ENCODE results near the gene TRDMT1. TPM values are rescaled to one million over a fixed set of nuclear protein-coding genes. Genes with fewer than 3 reads are reported as not detected.

The TRDMT1 gene
- total RNA-seq, 3 donors from 2014 or later (not counting 1 experiment from before 2014, with no cell fraction given): 11.0 to 21.8 (median 14.4) TPM

DNA sequence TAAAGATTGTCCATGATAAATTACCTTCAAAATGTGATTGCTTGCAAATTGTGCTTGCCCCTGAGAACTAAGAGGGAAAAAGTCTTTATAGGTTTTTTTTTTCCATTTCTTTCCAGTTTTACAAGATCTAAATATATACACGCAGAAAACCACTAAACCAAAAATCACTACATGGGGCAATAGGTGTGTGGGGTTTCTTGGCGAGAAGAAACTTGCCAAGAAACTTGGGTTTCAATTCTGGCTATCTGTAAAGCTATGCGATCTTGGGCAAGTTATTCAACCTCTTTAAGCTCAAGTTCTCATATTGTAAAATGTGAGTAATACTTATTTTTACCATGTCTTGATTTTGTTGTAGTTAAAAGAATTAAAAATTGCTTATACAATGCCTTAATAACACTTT, 88.9 kb downstream of the TRDMT1 start:
- Mint-ChIP-seq H3K27me3 (ENCODE audit: low read depth in 2 of 2) (no peaks in the 10 kb centered on the region), H3K36me3 (no peaks in the 10 kb centered on the region), H3K4me3 (no peak overlapping the region), H3K9me3 (no peaks in the 10 kb centered on the region), H3K4me1 (no peaks in the 10 kb centered on the region), H3K27ac (no peak overlapping the region)
- Histone ChIP-seq H3K36me3 (ENCODE audit: control insufficient read depth, insufficient read depth, low read length) (no peaks in the 10 kb centered on the region), H3K4me1 (ENCODE audit: control insufficient read depth, insufficient read depth, low read length) (no peaks in the 10 kb centered on the region), H3K4me3 (ENCODE audit: low read length) (no peak overlapping the region), H3K9me3 (ENCODE audit: control insufficient read depth, insufficient read depth, low read length) (no peaks in the 10 kb centered on the region), H3K27me3 (ENCODE audit: control insufficient read depth, insufficient read depth, low read length) (no peaks in the 10 kb centered on the region), H3K27ac (ENCODE audit: low read length) (no peak overlapping the region)
- no peak for DNase-seq
- TF ChIP-seq, protein P1, sequence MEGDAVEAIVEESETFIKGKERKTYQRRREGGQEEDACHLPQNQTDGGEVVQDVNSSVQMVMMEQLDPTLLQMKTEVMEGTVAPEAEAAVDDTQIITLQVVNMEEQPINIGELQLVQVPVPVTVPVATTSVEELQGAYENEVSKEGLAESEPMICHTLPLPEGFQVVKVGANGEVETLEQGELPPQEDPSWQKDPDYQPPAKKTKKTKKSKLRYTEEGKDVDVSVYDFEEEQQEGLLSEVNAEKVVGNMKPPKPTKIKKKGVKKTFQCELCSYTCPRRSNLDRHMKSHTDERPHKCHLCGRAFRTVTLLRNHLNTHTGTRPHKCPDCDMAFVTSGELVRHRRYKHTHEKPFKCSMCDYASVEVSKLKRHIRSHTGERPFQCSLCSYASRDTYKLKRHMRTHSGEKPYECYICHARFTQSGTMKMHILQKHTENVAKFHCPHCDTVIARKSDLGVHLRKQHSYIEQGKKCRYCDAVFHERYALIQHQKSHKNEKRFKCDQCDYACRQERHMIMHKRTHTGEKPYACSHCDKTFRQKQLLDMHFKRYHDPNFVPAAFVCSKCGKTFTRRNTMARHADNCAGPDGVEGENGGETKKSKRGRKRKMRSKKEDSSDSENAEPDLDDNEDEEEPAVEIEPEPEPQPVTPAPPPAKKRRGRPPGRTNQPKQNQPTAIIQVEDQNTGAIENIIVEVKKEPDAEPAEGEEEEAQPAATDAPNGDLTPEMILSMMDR (IDR thresholded peaks at IDR 0.05): no peak
- WGBS (ENCODE audit: insufficient coverage): no CpG with 5 or more reads among the region's 3 CpGs
- no peak for ATAC-seq
- intact Hi-C loops (cut with micrococcal nuclease): no loop called here

DNA sequence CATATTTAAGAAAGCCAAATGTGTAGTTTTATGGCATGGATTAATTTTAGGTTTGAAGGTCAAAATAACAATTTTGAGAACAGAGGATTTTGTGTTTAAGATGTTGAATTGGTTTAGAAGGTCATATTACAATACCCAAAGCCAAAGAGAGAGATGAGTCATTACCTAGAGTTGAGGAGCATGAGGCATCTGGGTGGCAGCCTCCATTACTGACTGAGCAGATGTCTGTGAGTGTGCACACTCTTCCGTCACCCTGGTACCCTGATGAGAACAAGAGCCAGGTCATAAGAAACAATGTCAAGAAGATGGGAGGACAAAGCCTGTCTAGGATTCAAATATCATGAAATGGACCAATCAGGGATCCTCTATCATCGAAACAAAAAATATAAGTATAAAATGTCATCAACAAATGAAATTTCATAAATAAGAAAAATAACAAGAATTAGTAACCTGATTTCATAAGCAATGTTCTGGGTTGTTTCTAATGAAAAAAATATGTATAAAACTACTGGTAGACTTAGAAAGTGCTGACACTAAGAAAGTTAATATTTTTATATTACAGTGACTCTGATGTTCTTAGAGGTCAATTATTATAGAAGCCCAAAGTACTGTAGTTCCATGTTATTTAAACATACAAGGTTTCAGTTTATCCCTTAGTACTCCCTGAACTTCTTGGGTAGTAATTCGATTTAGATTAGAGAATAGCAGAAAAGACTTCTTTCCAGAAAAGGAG, 91.8 kb downstream of the TRDMT1 start:
- TF ChIP-seq, protein P1 (IDR thresholded peaks at IDR 0.05): no peak
- Histone ChIP-seq H3K27me3 (ENCODE audit: control insufficient read depth, insufficient read depth, low read length) (no peaks in the 10 kb centered on the region), H3K4me1 (ENCODE audit: control insufficient read depth, insufficient read depth, low read length) (no peaks in the 10 kb centered on the region), H3K36me3 (ENCODE audit: control insufficient read depth, insufficient read depth, low read length) (no peaks in the 10 kb centered on the region), H3K27ac (ENCODE audit: low read length) (no peak overlapping the region), H3K9me3 (ENCODE audit: control insufficient read depth, insufficient read depth, low read length) (no peaks in the 10 kb centered on the region), H3K4me3 (ENCODE audit: low read length) (no peak overlapping the region)
- ATAC-seq: no peak
- Mint-ChIP-seq H3K36me3 (no peaks in the 10 kb centered on the region), H3K4me3 (no peak overlapping the region), H3K4me1 (no peaks in the 10 kb centered on the region), H3K27me3 (ENCODE audit: low read depth in 2 of 2) (no peaks in the 10 kb centered on the region), H3K9me3 (no peaks in the 10 kb centered on the region), H3K27ac (no peak overlapping the region)
- no peak for DNase-seq
- intact Hi-C loops (cut with micrococcal nuclease): no loop called here
- WGBS (ENCODE audit: insufficient coverage): 86% methylated on average over 1 of the region's 3 CpGs

DNA sequence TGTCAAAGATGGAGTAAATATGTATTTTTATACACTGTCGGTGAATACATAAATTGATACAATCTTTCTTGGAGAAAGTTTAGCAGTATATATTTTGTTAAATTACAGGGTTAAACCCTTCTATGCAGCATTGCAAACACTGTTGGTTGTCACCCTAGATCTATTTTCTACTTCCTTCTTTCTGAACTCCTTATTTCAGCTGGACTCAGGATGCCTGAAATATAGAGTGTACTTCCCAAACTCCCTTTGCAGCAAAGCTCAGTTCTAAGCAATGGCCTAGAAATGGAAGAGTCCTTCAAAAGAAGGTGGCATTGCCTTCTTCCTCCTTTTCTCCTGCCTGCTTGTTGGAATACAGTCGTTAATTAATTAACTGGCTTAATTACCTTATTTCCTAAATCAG, 92.4 kb downstream of the TRDMT1 start:
- Mint-ChIP-seq H3K27ac (no peak overlapping the region), H3K27me3 (ENCODE audit: low read depth in 2 of 2) (no peaks in the 10 kb centered on the region), H3K4me3 (no peak overlapping the region), H3K36me3 (no peaks in the 10 kb centered on the region), H3K4me1 (no peaks in the 10 kb centered on the region), H3K9me3 (no peaks in the 10 kb centered on the region)
- TF ChIP-seq, protein P1 (IDR thresholded peaks at IDR 0.05): no peak
- H3K27ac ChIP-seq (ENCODE audit: low read length): no peak overlapping the region
- ATAC-seq (no peak), DNase-seq (no peak)
- WGBS (ENCODE audit: insufficient coverage): no CpG with 5 or more reads among the region's 2 CpGs
- no peaks in the 10 kb centered on the region for H3K27me3 ChIP-seq (ENCODE audit: control insufficient read depth, insufficient read depth, low read length)
- H3K36me3 ChIP-seq (ENCODE audit: control insufficient read depth, insufficient read depth, low read length): no peaks in the 10 kb centered on the region
- no peak overlapping the region for H3K4me3 ChIP-seq (ENCODE audit: low read length)
- H3K4me1 ChIP-seq (ENCODE audit: control insufficient read depth, insufficient read depth, low read length): no peaks in the 10 kb centered on the region
- intact Hi-C loops (cut with micrococcal nuclease): no loop called here
- H3K9me3 ChIP-seq (ENCODE audit: control insufficient read depth, insufficient read depth, low read length): no peaks in the 10 kb centered on the region

DNA sequence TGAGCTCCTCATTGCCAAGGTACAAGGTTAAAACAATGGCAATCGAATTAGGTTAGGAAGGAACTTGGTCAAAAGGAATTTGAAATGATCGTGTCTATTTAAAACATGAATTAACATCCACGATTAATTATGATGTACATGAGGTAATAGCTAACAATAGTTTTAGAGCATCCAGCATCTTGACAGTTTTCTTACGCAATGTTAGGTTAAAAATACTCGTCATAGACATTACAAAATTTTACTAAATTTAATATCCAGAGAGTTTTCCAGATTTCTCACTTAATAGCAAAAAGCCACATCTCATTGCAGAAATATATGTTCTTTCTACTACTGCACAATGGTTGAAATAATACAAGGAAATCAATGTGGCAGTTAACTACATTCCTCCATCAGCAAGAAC, 94.5 kb downstream of the TRDMT1 start:
- no peaks in the 10 kb centered on the region for H3K27me3 ChIP-seq (ENCODE audit: control insufficient read depth, insufficient read depth, low read length)
- no peaks in the 10 kb centered on the region for H3K36me3 Mint-ChIP-seq
- no peak overlapping the region for H3K27ac ChIP-seq (ENCODE audit: low read length)
- no peaks in the 10 kb centered on the region for H3K4me1 ChIP-seq (ENCODE audit: control insufficient read depth, insufficient read depth, low read length)
- no peaks in the 10 kb centered on the region for H3K4me1 Mint-ChIP-seq
- H3K27ac Mint-ChIP-seq: no peak overlapping the region
- H3K27me3 Mint-ChIP-seq (ENCODE audit: low read depth in 2 of 2): no peaks in the 10 kb centered on the region
- no peaks in the 10 kb centered on the region for H3K9me3 ChIP-seq (ENCODE audit: control insufficient read depth, insufficient read depth, low read length)
- no peak overlapping the region for H3K4me3 ChIP-seq (ENCODE audit: low read length)
- TF ChIP-seq, protein P1 (IDR thresholded peaks at IDR 0.05): no peak
- intact Hi-C loops (cut with micrococcal nuclease): no loop called here
- H3K4me3 Mint-ChIP-seq: no peak overlapping the region
- ATAC-seq: no peak
- H3K36me3 ChIP-seq (ENCODE audit: control insufficient read depth, insufficient read depth, low read length): no peaks in the 10 kb centered on the region
- no peaks in the 10 kb centered on the region for H3K9me3 Mint-ChIP-seq
- no peak for DNase-seq
- 100% methylated on average over 1 of the region's 5 CpGs for WGBS (ENCODE audit: insufficient coverage)
